HG03025 (cell line): Measurements from ENCODE around the gene SRGAP2.
"Not testable (repeated sequence)": the region's sequence is repeated elsewhere in the genome, so short reads cannot be mapped to it uniquely, and the experiment has no call there.

ENCODE experiments used
- ATAC-seq: cut with Tn5 transposase; IDR thresholded peaks from one replicate; pipeline ENCODE4 v1.9.1; 2021; ENCODE audit warnings: mild to moderate bottlenecking, moderate library complexity; ENCODE audit not compliant: unreplicated experiment, low FRiP score

Gene SRGAP2

GRCh38 chr1:206204871-206205270 is 1.5 kb downstream of the SRGAP2 start:
- not testable (repeated sequence) for ATAC-seq

GRCh38 chr1:206205569-206205968 is 2.2 kb downstream of the SRGAP2 start:
- not testable (repeated sequence) for ATAC-seq

GRCh38 chr1:206210802-206211201 is 7.5 kb downstream of the SRGAP2 start:
- ATAC-seq, result not testable (repeated sequence)

GRCh38 chr1:206215600-206216392 is 12.5 kb downstream of the SRGAP2 start:
- ATAC-seq, result not testable (repeated sequence)

- not testable (repeated sequence) for ATAC-seq
These were observed 14.9 kb downstream of the SRGAP2 start for GRCh38 chr1:206218285-206218684.

- not testable (repeated sequence) for ATAC-seq
These were observed 15.4 kb downstream of the SRGAP2 start for GRCh38 chr1:206218765-206219164.

GRCh38 chr1:206219514-206220331 is 16.4 kb downstream of the SRGAP2 start:
- ATAC-seq, result not testable (repeated sequence)

- not testable (repeated sequence) for ATAC-seq
These were observed 17.1 kb downstream of the SRGAP2 start for GRCh38 chr1:206220332-206221000.

GRCh38 chr1:206221585-206221984 is 18.2 kb downstream of the SRGAP2 start:
- ATAC-seq, result not testable (repeated sequence)

- ATAC-seq, result not testable (repeated sequence)
These were observed 20.9 kb downstream of the SRGAP2 start for GRCh38 chr1:206224190-206224776.

- not testable (repeated sequence) for ATAC-seq
These were observed 22.0 kb downstream of the SRGAP2 start for GRCh38 chr1:206225386-206225785.

- not testable (repeated sequence) for ATAC-seq
These were observed 23.5 kb downstream of the SRGAP2 start for GRCh38 chr1:206226886-206227285.

- not testable (repeated sequence) for ATAC-seq
These were observed 25.9 kb downstream of the SRGAP2 start for GRCh38 chr1:206229286-206229685.

- ATAC-seq, result not testable (repeated sequence)
These were observed 28.6 kb downstream of the SRGAP2 start for GRCh38 chr1:206231989-206232388.

- ATAC-seq, result not testable (repeated sequence)
These were observed 29.8 kb downstream of the SRGAP2 start for GRCh38 chr1:206232970-206233645.

GRCh38 chr1:206234189-206234916 is 31.0 kb downstream of the SRGAP2 start:
- ATAC-seq, result not testable (repeated sequence)

- ATAC-seq, result not testable (repeated sequence)
These were observed 31.8 kb downstream of the SRGAP2 start for GRCh38 chr1:206235190-206235589.

- ATAC-seq, result peak; percentile 39
These were observed 36.9 kb downstream of the SRGAP2 start for GRCh38 chr1:206240288-206240687.

GRCh38 chr1:206243335-206243734 is 40.0 kb downstream of the SRGAP2 start:
- peak; percentile 96 for ATAC-seq
